ENCODE results near the gene TNRC6B. TPM values are rescaled to one million over a fixed set of nuclear protein-coding genes. Genes with fewer than 3 reads are reported as not detected.
"Not testable (repeated sequence)": the region's sequence is repeated elsewhere in the genome, so short reads cannot be mapped to it uniquely, and the experiment has no call there.

Gene TNRC6B
- total RNA-seq, 4 donors from 2014 or later = 10.5 to 76.0 (median 37.2) TPM

GRCh38 chr22:40221055-40221414, 43.3 kb downstream of the TNRC6B start:
- H3K9me3 ChIP-seq = no peaks in the 10 kb centered on the region
- DNase-seq = no peak
- no peaks in the 10 kb centered on the region for H3K27me3 ChIP-seq
- no peaks in the 10 kb centered on the region for H3K36me3 ChIP-seq
- H3K4me3 ChIP-seq = no peak overlapping the region
- TF ChIP-seq POLR2A (IDR thresholded peaks at IDR 0.05) (no peak), CTCF (IDR thresholded peaks at IDR 0.05) (no peak)
- H3K27ac ChIP-seq = peak overlapping the region; percentile 70 to 84
- H3K4me1 ChIP-seq = peaks cover 6 to 9% of the 10 kb centered on the region in 2 donors
- intact Hi-C loops (cut with DNase I; ENCODE audit: low total_unique reads) = no loop called here

- H3K4me3 ChIP-seq; DNase-seq; intact Hi-C loops (cut with DNase I; ENCODE audit: low total_unique reads); H3K36me3 ChIP-seq; H3K27me3 ChIP-seq; H3K4me1 ChIP-seq; H3K27ac ChIP-seq; H3K9me3 ChIP-seq: not testable (repeated sequence)
These were observed 45.3 kb downstream of the TNRC6B start for GRCh38 chr22:40222979-40223378.

- Histone ChIP-seq H3K4me1 (peaks cover 8 to 9% of the 10 kb centered on the region in 2 donors), H3K9me3 (no peaks in the 10 kb centered on the region), H3K27me3 (no peaks in the 10 kb centered on the region), H3K4me3 (no peak overlapping the region), H3K27ac (peak overlapping the region in 1 of 2 donors; percentile 47), H3K36me3 (no peaks in the 10 kb centered on the region)
- intact Hi-C loops (cut with DNase I; ENCODE audit: low total_unique reads) = no loop called here
- DNase-seq = no peak
- TF ChIP-seq POLR2A (IDR thresholded peaks at IDR 0.05) (no peak), CTCF (IDR thresholded peaks at IDR 0.05) (no peak)
These were observed 47.0 kb downstream of the TNRC6B start for GRCh38 chr22:40224702-40225101.

GRCh38 chr22:40226620-40227019, 48.9 kb downstream of the TNRC6B start:
- Histone ChIP-seq H3K4me3 (no peak overlapping the region), H3K9me3 (no peaks in the 10 kb centered on the region), H3K36me3 (no peaks in the 10 kb centered on the region), H3K27me3 (no peaks in the 10 kb centered on the region), H3K4me1 (peaks cover 0 to 6% of the 10 kb centered on the region in 2 donors), H3K27ac (no peak overlapping the region)
- no peak for DNase-seq
- intact Hi-C loops (cut with DNase I; ENCODE audit: low total_unique reads) = no loop called here
- TF ChIP-seq POLR2A (IDR thresholded peaks at IDR 0.05) (no peak), CTCF (IDR thresholded peaks at IDR 0.05) (no peak)

- intact Hi-C loops (cut with DNase I; ENCODE audit: low total_unique reads) = no loop called here
- TF ChIP-seq POLR2A (IDR thresholded peaks at IDR 0.05) (no peak), CTCF (IDR thresholded peaks at IDR 0.05) (no peak)
- no peak overlapping the region for H3K27ac ChIP-seq
These were observed 54.0 kb downstream of the TNRC6B start for GRCh38 chr22:40231618-40232313.

More at GRCh38 chr22:40231618-40232313, 54.0 kb downstream of the TNRC6B start:
- no peaks in the 10 kb centered on the region for H3K27me3 ChIP-seq
- H3K4me1 ChIP-seq = peaks cover 0 to 11% of the 10 kb centered on the region in 2 donors
- no peak overlapping the region for H3K4me3 ChIP-seq
- no peaks in the 10 kb centered on the region for H3K36me3 ChIP-seq
- H3K9me3 ChIP-seq = no peaks in the 10 kb centered on the region
- DNase-seq = no peak
